ENCODE measurements around the gene RYR2.
"Not testable (repeated sequence)": the region's sequence is repeated elsewhere in the genome, so short reads cannot be mapped to it uniquely, and the experiment has no call there.

Gene RYR2

DNA sequence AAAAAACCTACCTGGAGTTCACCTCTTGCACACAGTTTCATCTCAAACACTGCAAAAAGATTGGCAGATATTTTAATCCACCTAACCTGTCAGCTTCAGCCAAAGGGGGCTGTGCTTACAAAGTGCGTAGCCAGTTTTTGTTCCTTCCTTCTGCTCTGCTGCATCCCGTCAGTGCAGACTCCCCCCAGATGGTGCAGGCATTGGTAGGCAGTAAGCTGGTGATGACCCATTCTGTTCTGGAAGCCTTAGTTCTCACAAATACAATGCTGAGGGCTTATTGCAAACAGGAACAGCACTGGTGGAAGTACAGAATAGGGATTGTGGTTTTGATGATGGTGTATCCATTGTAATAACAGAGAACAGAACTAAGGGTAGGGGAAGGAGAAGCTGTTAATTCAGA lies 239.5 kb downstream of the RYR2 start:
- DNase-seq, result no peak

DNA sequence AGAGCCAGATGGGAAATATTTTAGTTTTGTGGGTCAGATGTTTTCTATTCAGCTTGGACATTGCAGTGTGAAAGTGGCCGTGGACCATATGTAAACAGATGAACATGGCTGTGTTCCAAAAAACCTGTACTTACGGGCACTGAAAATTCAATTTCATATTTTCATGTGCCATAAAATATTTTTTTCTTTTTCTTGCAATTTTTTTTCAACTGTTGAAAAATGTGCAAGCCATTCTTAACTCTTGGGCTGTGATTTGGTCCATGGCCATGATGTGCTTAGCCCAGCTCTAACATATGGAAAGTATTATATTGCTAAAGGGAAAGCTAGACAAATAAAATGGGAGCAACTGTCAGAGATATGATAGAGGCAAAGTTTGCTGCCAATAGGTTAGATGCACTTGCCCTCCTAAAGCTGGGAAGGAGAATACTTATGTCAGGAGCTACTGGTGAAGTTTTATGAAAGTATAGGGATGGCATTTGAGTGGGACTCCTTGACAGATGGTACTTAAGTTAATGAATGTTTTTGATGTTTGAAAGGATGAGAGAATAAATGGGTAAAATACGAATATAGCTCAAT lies 240.3 kb downstream of the RYR2 start:
- DNase-seq, result no peak

GRCh38 chr1:237287876-237288521 lies 246.0 kb downstream of the RYR2 start:
- peak; percentile 27 for DNase-seq

- DNase-seq, result no peak
Observed at GRCh38 chr1:237293804-237294203, 251.8 kb downstream of the RYR2 start.

GRCh38 chr1:237296861-237297260 lies 254.9 kb downstream of the RYR2 start:
- DNase-seq, result no peak

- DNase-seq, result no peak
Observed at GRCh38 chr1:237300642-237301041, 258.7 kb downstream of the RYR2 start.

- DNase-seq, result no peak
Observed at GRCh38 chr1:237303929-237304328, 261.9 kb downstream of the RYR2 start.

DNA sequence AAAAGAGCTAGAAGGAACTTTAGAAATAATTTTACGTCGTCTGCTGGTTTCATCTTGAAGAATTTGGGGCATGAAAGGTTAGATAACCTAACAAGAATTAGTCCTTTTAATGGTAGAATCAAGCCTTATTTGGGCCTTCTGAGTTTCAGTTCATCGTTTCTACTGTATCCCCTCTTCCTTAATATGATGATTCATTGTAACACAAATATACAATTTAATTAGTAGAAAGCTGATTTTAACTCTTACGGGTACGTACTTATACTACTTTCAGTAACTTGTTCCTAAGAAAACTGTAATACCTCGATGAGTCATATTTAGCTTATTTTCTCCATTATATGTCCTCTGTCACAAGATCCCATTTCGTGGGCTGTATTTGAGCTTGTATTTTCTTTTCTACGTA lies 264.7 kb downstream of the RYR2 start:
- no peak for DNase-seq

DNA sequence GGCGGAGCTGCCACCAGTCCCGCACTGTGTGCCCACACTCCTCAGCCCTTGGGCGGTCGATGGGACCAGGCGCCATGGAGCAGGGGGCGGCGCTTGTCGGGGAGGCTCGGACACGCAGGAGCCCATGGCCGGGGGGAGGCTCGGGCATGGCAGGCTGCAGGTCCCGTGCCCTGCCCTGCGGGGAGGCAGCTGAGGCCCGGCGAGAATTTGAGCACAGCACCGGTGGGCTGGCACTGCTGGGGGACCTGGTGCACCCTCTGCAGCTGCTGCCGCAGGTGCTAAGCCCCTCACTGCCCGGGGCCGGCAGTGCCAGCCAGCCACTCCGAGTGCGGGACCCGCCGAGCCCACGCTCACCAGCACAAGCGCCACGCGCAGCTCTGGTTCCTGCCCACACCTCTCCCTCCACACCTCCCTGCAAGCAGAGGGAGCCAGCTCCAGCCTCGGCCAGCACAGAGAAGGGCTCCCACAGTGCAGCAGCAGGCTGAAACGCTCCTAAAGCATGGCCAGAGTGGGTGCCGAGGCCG lies 267.7 kb downstream of the RYR2 start:
- no peak for DNase-seq

DNA sequence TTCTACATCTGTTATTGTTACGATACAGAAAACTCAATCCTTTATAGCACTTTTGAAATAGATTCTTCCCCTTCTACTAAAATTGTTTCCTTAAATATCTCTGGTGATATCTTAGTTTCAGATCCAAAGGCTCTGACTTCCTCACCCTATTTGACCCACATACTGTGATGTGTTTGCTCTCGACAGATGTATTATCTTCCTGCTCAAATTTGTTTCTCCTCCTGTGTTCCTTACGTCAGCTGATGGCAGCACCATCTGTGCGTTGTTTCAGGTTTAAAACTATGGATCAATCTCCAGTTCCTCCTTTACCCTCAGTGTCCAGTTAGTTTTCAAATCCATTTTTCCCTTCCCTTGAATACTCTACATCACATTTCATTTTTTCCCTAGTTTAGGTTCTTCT lies 274.4 kb downstream of the RYR2 start:
- no peak for DNase-seq

- no peak for DNase-seq
Observed at GRCh38 chr1:237318748-237319147, 276.8 kb downstream of the RYR2 start.

DNA sequence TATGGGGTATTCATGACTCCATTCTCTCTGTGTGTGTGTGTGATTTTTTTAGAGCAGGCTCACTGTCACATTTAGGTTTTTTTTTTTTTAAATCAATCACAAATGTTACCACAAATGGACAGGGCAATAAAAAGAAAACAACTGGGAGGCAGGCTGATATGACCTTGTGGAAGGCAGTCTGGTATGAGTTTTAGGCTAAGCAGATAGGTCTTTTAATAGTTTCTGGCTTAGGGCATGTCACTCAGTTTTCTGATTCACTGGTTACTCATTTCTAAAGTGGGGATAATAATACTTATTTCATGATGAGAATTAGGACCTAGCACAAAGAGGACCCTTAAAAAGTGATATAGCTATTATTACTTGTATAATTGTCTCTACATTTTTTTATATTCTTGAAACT lies 278.9 kb downstream of the RYR2 start:
- DNase-seq, result no peak

GRCh38 chr1:237324226-237324625 lies 282.2 kb downstream of the RYR2 start:
- no peak for DNase-seq

DNA sequence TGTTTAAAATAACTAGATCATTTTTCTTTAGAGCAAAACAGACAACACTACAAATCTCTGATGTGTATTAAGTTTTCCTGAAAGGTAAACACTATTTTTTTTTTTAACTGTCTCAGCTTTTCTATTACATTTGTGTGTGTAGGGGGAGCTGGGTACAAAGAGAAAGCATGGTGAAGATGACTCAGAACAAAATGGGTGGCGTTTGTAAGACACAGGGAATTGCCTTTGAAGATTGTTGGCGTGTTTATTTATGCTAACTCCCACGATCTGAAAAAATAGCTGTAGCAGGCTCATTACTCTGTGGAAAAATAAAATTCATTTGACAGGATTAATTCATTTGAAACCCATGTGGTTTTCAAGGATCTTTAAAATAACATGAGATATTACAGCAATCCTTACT lies 285.1 kb downstream of the RYR2 start:
- DNase-seq, result no peak

GRCh38 chr1:237340892-237341291 lies 298.9 kb downstream of the RYR2 start:
- DNase-seq, result no peak

GRCh38 chr1:237341391-237341790 lies 299.4 kb downstream of the RYR2 start:
- no peak for DNase-seq

GRCh38 chr1:237342730-237343129 lies 300.7 kb downstream of the RYR2 start:
- DNase-seq, result no peak

GRCh38 chr1:237352747-237353146 lies 310.8 kb downstream of the RYR2 start:
- DNase-seq, result no peak

DNA sequence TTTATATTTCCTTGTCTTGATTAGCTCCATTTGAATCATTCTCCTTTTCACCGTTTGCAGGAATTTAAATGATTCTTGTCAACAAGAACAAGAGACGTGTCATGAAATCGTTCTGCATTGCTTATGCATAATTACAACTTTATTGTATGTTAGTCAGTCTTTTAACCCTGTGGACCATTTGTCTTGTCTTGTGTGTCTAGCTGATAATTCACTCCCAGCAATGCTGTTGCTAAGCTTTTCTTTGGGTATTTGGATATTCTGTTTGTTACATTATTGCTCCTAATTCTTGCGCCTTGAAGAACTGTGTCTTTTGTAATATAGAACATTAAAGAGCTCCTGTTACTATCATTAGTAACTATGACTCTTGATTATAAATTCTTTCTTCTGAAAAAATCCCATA lies 311.9 kb downstream of the RYR2 start:
- no peak for DNase-seq

DNA sequence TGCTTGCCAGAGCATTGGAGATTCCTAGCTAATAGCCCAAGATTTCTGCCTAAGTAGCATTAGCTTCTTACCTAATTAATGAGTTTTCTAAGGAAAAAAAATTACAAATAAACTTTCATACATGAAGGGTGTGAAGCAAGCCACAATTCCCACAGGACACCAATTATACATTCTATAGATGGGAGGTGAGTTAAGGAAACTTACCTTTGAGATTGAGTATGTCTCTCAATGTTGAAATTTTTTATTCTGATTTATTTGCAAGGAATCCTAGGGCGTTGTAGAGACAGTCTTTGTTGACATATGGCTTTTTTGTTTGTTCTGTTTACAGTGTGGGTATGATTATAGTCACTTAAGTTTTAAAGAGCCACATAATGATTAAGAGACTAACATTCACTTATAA lies 313.0 kb downstream of the RYR2 start:
- DNase-seq, result no peak

GRCh38 chr1:237358555-237358954 lies 316.6 kb downstream of the RYR2 start:
- no peak for DNase-seq

GRCh38 chr1:237367758-237368157 lies 325.8 kb downstream of the RYR2 start:
- no peak for DNase-seq

DNA sequence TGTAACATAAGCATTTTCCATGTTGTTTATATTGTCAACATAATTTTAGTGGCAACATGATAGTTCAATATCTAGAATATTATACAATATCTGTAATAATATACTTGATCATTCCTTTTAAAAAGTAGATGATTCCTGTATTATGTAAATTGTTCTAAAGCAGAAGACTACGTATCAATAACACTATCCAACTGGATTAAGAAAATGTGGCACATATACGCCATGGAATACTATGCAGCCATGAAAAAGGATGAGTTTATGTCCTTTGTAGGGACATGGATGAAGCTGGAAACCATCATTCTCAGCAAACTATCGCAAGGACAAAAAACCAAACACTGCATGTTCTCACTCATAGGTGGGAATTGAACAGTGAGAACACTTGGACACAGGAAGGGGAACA lies 329.5 kb downstream of the RYR2 start:
- not testable (repeated sequence) for DNase-seq

DNA sequence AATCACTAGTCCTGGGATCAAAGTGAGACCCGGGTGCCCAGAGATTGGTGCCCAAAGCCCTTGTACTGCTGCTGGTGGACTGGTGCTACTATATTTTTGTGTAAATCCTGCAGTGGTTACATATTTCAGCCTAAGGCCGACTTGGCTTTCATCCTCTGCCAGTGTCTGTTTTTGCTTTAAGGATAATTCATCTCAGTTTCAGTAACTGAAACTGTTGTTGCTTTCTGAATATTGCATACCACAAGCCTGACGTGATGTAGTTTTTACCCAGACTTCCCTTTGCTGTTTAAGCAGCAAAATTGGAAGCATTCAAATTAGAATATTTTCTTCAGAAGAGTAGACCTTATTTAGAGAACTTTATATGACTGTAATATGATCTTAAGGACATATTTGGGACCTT lies 341.8 kb downstream of the RYR2 start:
- no peak for DNase-seq

DNA sequence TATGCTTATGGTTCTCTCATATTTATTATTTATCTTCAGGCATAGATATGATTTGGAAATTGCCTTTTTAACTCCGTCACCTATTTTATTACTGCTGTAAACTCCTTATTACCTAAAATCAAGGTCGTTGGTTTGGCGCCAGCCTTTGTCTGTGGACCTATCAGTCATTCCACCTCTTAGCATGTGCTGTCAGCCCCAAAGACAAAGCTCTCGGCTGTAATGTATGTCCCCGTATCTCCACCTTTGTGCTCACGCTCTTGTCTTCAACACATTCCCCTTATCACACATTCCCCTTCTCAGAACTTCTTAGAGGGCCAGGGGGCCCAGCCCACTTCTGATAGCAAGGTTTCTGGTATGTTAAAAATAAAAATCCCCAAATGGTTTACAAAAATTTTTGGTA lies 342.2 kb downstream of the RYR2 start:
- DNase-seq, result no peak

All from NCI-H1092 treated with DMSO at 0.1 percent for 48 hours (cell line).